HEK293T (cell line): Measurements from ENCODE around the gene C1orf105.

Experiments used
- CTCF ChIA-PET: fragments of 350-600 bp; formaldehyde crosslinking; extraction: SDS; loops from one replicate; lab custom pipeline; 2021; ENCODE audit warnings: antibody characterized with exemption, inconsistent platforms; lab: Yijun Ruan, JAX
- POLR2A ChIA-PET: fragments of 350-600 bp; formaldehyde crosslinking; extraction: SDS; loops from one replicate; lab custom pipeline; 2020; ENCODE audit warnings: antibody characterized with exemption, inconsistent platforms; lab: Yijun Ruan, JAX
- DNase-seq: peaks from one replicate; pipeline ENCODE4 v3.0.0; 2012; ENCODE audit warnings: mixed read lengths; ENCODE audit errors: extremely low spot score
- ARNT ChIP-seq: fragments of 450-650 bp; IDR thresholded peaks from 2 replicates; pipeline ENCODE4 v1.6.1; 2017; ENCODE audit warnings: mild to moderate bottlenecking
- BHLHE40 ChIP-seq: fragments of 450-650 bp; IDR thresholded peaks from 2 replicates; pipeline ENCODE4 v1.6.1; 2016; ENCODE audit warnings: mild to moderate bottlenecking, moderate library complexity, borderline replicate concordance
- CTBP1 ChIP-seq: fragments of 450-650 bp; IDR thresholded peaks from 2 replicates; pipeline ENCODE4 v1.6.1; 2016; ENCODE audit warnings: borderline replicate concordance
- ELF4 ChIP-seq: fragments of 450-650 bp; IDR thresholded peaks from 2 replicates; pipeline ENCODE4 v1.6.1; 2017; ENCODE audit warnings: antibody characterized with exemption
- FOXA1 ChIP-seq: fragments of 450-650 bp; IDR thresholded peaks from 2 replicates; pipeline ENCODE4 v1.6.1; 2016; ENCODE audit warnings: mild to moderate bottlenecking
- FOXK2 ChIP-seq: fragments of 450-650 bp; IDR thresholded peaks from 2 replicates; pipeline ENCODE4 v1.6.1; 2016; ENCODE audit warnings: mild to moderate bottlenecking
- FOXM1 ChIP-seq: fragments of 450-650 bp; IDR thresholded peaks from 2 replicates; pipeline ENCODE4 v1.6.1; 2017; ENCODE audit warnings: mild to moderate bottlenecking, borderline replicate concordance
- HDGF ChIP-seq: fragments of 450-650 bp; IDR thresholded peaks from 2 replicates; pipeline ENCODE4 v1.6.1; 2017; ENCODE audit warnings: antibody characterized with exemption, borderline replicate concordance
- L3MBTL2 ChIP-seq: fragments of 450-650 bp; conservative IDR thresholded peaks from 2 replicates; pipeline ENCODE4 v1.6.1; 2016; ENCODE audit warnings: mild to moderate bottlenecking
- LEF1 ChIP-seq: fragments of 450-650 bp; IDR thresholded peaks from 2 replicates; pipeline ENCODE4 v1.6.1; 2017; ENCODE audit warnings: mild to moderate bottlenecking, borderline replicate concordance
- NFRKB ChIP-seq: fragments of 450-650 bp; IDR thresholded peaks from 2 replicates; pipeline ENCODE4 v1.6.1; 2016; ENCODE audit warnings: mild to moderate bottlenecking, moderate library complexity
- PKNOX1 ChIP-seq: fragments of 450-650 bp; IDR thresholded peaks from 2 replicates; pipeline ENCODE4 v1.6.1; 2016
- SP1 ChIP-seq: fragments of 450-650 bp; IDR thresholded peaks from 2 replicates; pipeline ENCODE4 v1.6.1; 2017
- SUZ12 ChIP-seq: fragments of 450-650 bp; IDR thresholded peaks from 2 replicates; pipeline ENCODE4 v1.6.1; 2016; ENCODE audit warnings: mild to moderate bottlenecking
- TARDBP ChIP-seq: fragments of 450-650 bp; IDR thresholded peaks from 2 replicates; pipeline ENCODE4 v1.6.1; 2016
- ZNF384 ChIP-seq: fragments of 450-650 bp; IDR thresholded peaks from 2 replicates; pipeline ENCODE4 v1.6.1; 2016

C1orf105 gene

GRCh38 chr1:172457479-172458130 is 37.1 kb downstream of the C1orf105 start:
- TF ChIP-seq SUZ12 (no peak), NFRKB (no peak)
- DNase-seq = no peak
- CTCF ChIA-PET = no interaction called here
- POLR2A ChIA-PET = no interaction called here

GRCh38 chr1:172460177-172460576 is 39.7 kb downstream of the C1orf105 start:
- ChIA-PET CTCF (interaction anchor here (0.7 kb wide), 1 partner anchor 9 kb away, joined by 5 read pairs; no protein-coding TSS in a partner anchor), POLR2A (no interaction called here)
- no peak for DNase-seq
- TF ChIP-seq SUZ12 (no peak), L3MBTL2 (no peak), NFRKB (no peak), SP1 (no peak), FOXK2 (no peak), ELF4 (no peak), ARNT (no peak), PKNOX1 (no peak), CTBP1 (no peak), FOXA1 (no peak), ZNF384 (no peak), BHLHE40 (no peak), HDGF (no peak)

GRCh38 chr1:172460887-172461315 is 40.4 kb downstream of the C1orf105 start:
- no peak for TF ChIP-seq FOXA1
- no peak for TF ChIP-seq LEF1
- TF ChIP-seq NFRKB = no peak
- TF ChIP-seq ARNT = no peak
- TF ChIP-seq TARDBP = no peak
- DNase-seq = no peak
- POLR2A ChIA-PET = no interaction called here
- CTCF ChIA-PET = no interaction called here

GRCh38 chr1:172465617-172466016 is 45.1 kb downstream of the C1orf105 start:
- POLR2A ChIA-PET = no interaction called here
- DNase-seq = no peak
- TF ChIP-seq SP1 = no peak
- TF ChIP-seq CTBP1 = no peak
- no peak for TF ChIP-seq FOXM1
- TF ChIP-seq FOXA1 = no peak
- TF ChIP-seq ZNF384 = no peak
- TF ChIP-seq FOXK2 = no peak
- TF ChIP-seq BHLHE40 = no peak
- no peak for TF ChIP-seq L3MBTL2
- no peak for TF ChIP-seq SUZ12
- no peak for TF ChIP-seq TARDBP
- no peak for TF ChIP-seq LEF1
- no peak for TF ChIP-seq NFRKB
- no peak for TF ChIP-seq PKNOX1
- CTCF ChIA-PET = no interaction called here

- POLR2A ChIA-PET = no interaction called here
- no peak for DNase-seq
- TF ChIP-seq CTBP1 = no peak
- TF ChIP-seq ZNF384 = no peak
- no peak for TF ChIP-seq ELF4
- no peak for TF ChIP-seq BHLHE40
- TF ChIP-seq FOXA1 = no peak
- TF ChIP-seq L3MBTL2 = no peak
- no peak for TF ChIP-seq HDGF
- CTCF ChIA-PET = interaction anchor here (0.7 kb wide), 1 partner anchor 222 kb away, joined by 5 read pairs; no protein-coding TSS in a partner anchor
Observed at GRCh38 chr1:172466795-172467407, 46.4 kb downstream of the C1orf105 start.

- POLR2A ChIA-PET = no interaction called here
- DNase-seq = no peak
- CTCF ChIA-PET = no interaction called here
- TF ChIP-seq ELF4 (no peak), PKNOX1 (no peak), BHLHE40 (no peak), FOXA1 (no peak), ARNT (no peak), LEF1 (no peak), SUZ12 (no peak), TARDBP (no peak), FOXM1 (no peak), CTBP1 (no peak), HDGF (no peak), ZNF384 (no peak), FOXK2 (no peak), NFRKB (no peak), L3MBTL2 (no peak)
Observed at GRCh38 chr1:172467446-172467845, 47.0 kb downstream of the C1orf105 start.
